WERI-Rb-1 (cell line): ENCODE measurements around the gene PTGER1.

Experiments
- DNase-seq: peaks from one replicate; pipeline ENCODE4 v3.0.0-alpha.2; 2020
- H3K27ac ChIP-seq: fragments of 250-450 bp; sonication (Bioruptor Pico); 2 replicates; pipeline ENCODE4 v1.5.1; 2020; ENCODE audit warnings: mild to moderate bottlenecking, moderate library complexity
- H3K27me3 ChIP-seq: fragments of 250-450 bp; sonication (Bioruptor Pico); 2 replicates; pipeline ENCODE4 v1.5.1; 2021; ENCODE audit warnings: mild to moderate bottlenecking, low read depth, moderate library complexity; ENCODE audit not compliant: insufficient read depth, severe bottlenecking
- H3K36me3 ChIP-seq: fragments of 250-450 bp; sonication (Bioruptor Pico); 2 replicates; pipeline ENCODE4 v1.5.1; 2020; ENCODE audit warnings: mild to moderate bottlenecking, moderate library complexity
- H3K4me3 ChIP-seq: 2 replicates; pipeline ENCODE4 v1.5.1; 2011; ENCODE audit warnings: low read depth, mild to moderate bottlenecking, control low read depth, low read length
- H3K9me3 ChIP-seq: fragments of 250-450 bp; sonication (Bioruptor Pico); 2 replicates; pipeline ENCODE4 v1.5.1; 2021; ENCODE audit warnings: mild to moderate bottlenecking, moderate library complexity; ENCODE audit not compliant: severe bottlenecking
- TF ChIP-seq, protein P1 (sequence below): IDR thresholded peaks from 2 replicates; pipeline ENCODE4 v1.5.1; 2011; ENCODE audit warnings: low read depth, mild to moderate bottlenecking, control low read depth, inconsistent platforms, low read length

PTGER1 gene

DNA sequence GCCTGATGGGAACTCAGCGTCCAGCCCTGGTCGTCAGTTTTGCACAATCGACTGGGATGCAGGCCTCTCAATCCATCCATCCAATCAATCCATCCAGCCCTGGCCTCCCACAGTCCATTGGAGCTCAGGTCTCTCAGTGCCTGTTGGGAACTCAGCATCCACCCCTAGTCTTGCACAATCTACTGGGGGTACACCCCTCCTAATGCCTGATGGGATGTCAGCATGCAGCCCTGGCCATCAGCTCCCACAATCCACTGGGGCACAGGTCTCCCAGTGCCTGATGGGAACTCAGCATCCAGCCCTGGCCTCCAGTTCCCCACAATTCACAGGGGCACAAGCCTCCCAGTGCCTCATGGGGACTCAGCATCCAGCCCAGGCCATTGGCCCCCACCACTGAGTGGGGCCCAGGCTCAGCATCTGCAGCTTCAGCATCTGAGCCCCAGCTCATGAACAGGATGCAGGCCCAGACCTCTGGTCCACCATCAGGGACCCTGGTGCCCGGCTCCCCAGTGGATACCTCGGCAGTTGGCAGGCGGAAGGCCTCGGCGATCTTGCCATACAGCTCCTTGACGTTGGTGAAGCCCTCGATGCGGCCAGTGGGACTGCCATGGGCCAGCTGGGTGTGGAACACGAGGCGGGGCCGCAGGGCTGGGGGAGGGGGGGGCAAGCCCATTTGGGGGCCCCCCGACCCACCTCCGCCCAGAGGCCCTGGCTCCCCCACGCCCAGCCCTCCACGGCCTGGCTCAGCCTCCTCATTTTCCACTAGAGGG is 7.2 kb upstream of the PTGER1 start:
- no peak for DNase-seq
- Histone ChIP-seq H3K27me3 (no peaks in the 10 kb centered on the region), H3K9me3 (no peaks in the 10 kb centered on the region), H3K36me3 (peaks cover 39% of the 10 kb centered on the region), H3K4me3 (no peak overlapping the region), H3K27ac (no peak overlapping the region)
- TF ChIP-seq, protein P1, sequence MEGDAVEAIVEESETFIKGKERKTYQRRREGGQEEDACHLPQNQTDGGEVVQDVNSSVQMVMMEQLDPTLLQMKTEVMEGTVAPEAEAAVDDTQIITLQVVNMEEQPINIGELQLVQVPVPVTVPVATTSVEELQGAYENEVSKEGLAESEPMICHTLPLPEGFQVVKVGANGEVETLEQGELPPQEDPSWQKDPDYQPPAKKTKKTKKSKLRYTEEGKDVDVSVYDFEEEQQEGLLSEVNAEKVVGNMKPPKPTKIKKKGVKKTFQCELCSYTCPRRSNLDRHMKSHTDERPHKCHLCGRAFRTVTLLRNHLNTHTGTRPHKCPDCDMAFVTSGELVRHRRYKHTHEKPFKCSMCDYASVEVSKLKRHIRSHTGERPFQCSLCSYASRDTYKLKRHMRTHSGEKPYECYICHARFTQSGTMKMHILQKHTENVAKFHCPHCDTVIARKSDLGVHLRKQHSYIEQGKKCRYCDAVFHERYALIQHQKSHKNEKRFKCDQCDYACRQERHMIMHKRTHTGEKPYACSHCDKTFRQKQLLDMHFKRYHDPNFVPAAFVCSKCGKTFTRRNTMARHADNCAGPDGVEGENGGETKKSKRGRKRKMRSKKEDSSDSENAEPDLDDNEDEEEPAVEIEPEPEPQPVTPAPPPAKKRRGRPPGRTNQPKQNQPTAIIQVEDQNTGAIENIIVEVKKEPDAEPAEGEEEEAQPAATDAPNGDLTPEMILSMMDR, result no peak

DNA sequence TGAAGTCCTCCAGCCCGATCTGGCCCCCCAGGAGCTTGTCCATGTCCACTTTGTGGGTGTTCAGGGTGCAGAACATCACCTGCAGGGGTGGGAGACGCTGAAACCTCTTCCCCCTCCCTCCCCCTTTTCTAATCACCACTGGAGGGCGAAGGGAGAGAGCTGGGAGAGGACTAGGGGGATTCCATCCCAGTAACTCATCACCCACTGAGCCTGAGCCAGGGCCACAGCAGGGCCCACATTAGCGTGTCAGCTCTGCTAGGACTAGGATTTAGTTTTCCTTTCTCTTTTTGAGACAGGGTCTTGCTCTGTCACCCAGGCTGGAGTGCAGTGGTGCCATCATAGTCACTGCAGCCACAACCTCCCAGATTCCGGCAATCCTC is 5.5 kb upstream of the PTGER1 start:
- H3K27me3 ChIP-seq, result no peaks in the 10 kb centered on the region
- no peak overlapping the region for H3K27ac ChIP-seq
- TF ChIP-seq, protein P1, result no peak
- peaks cover 35% of the 10 kb centered on the region for H3K36me3 ChIP-seq
- no peaks in the 10 kb centered on the region for H3K9me3 ChIP-seq
- no peak overlapping the region for H3K4me3 ChIP-seq
- DNase-seq, result no peak

DNA sequence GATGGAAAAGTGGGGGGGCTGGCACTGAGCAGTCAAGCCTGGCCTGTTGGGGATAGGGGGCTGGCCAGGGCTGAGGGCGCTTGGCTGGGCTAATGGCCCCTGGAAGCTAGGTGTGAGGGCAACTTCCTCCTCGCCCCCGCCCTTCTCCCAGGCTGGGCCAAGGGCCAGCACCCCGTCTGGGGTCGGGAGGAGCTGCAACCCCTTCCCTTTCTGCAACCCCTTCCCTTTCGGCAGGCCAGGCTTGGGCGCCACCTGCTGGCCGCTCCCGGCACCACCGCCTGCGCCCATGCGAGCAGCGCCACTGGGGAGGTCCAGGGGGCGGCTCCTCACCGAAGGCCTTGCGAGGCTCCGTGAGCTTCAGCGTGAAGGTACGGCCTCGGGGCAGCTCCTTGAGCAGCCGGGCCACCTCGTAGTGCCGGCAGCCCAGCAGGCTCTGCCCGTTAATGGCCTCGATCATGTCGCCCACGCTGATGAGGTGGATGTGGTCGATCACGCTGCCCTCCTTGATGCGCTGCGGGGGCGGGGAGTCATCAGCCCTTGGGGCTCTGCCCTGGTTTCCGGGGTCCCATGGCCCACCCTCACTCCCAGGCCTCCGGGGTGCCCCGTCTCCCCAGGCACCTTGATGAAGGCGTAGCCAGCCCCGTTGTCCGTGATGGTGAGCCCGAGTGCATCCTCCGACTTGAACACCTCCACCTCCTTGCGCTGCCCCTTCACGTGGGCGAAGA is 5.0 kb upstream of the PTGER1 start:
- peak; percentile 67 for DNase-seq
- no peak overlapping the region; the same call in 1 of the 2 replicates for H3K27ac ChIP-seq
- H3K27me3 ChIP-seq, result no peaks in the 10 kb centered on the region
- H3K4me3 ChIP-seq, result no peak overlapping the region
- H3K36me3 ChIP-seq, result peaks cover 35% of the 10 kb centered on the region
- no peaks in the 10 kb centered on the region for H3K9me3 ChIP-seq
- TF ChIP-seq, protein P1, result peak; percentile 96

DNA sequence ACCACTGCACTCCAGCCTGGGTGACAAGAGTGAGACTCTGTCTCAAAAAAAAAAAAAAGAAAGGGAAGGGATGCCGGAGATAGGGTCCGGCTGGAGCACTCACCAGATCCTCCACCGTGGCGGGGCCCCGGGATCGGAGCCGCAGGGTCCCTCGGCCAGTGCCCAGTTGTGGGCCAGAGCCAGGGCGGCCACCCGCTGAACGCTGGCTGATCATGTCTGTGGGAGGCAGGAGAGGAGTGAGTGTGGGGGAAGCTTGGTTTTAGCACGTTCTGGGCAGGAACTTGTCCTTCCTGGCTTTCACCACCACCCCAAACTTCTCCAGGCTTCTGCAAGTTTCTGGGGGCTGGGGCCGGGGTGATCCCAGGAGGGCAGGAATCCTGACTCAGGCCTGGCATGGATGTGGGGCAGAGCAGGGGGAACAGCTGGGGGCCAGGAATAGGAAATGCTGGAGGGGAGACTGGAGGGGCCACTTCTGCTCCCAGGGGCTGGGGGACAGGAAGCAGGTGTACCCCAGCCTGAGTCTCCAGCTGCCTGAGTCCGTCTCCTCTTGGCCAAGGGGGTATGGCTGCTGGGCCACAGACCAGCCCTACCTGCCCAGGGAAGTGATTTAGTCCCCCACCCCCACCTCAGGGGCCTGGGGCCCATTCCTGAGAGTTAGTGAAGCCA is 4.3 kb upstream of the PTGER1 start:
- H3K4me3 ChIP-seq, result no peak overlapping the region
- no peaks in the 10 kb centered on the region for H3K9me3 ChIP-seq
- TF ChIP-seq, protein P1, result no peak
- peaks cover 32% of the 10 kb centered on the region for H3K36me3 ChIP-seq
- DNase-seq, result no peak
- H3K27me3 ChIP-seq, result no peaks in the 10 kb centered on the region
- H3K27ac ChIP-seq, result no peak overlapping the region; the same call in 1 of the 2 replicates

DNA sequence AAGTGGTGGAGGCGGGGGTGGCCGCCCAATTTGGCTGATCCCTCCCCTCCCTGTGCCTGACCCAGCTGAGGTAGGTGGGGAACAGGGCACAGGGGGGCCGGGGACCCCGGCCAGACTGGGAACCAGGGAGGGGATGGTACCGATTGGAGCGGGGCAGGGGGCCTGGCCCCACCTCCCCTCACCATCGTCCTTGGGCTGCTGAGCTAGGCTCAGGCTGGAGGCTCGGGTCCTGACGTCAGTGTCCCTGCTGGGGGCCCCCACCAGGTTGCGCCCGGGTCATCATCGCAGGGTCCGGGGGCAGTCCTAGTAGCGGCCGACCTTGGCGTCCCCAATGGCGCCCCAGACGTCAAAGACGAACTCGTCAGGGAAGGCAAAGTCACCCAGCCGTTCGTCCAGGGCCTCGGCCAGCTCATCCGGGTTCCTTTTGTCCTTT is 3.0 kb upstream of the PTGER1 start:
- H3K27ac ChIP-seq, result no peak overlapping the region
- H3K9me3 ChIP-seq, result no peaks in the 10 kb centered on the region
- H3K27me3 ChIP-seq, result no peaks in the 10 kb centered on the region
- H3K4me3 ChIP-seq, result no peak overlapping the region
- TF ChIP-seq, protein P1, result no peak
- no peak for DNase-seq
- H3K36me3 ChIP-seq, result peaks cover 30% of the 10 kb centered on the region
